GM12875 (cell line): Measurements from ENCODE around the gene HMG20A.

Experiments used
- H3K4me3 ChIP-seq: one replicate; pipeline ENCODE4 v1.5.1; 2011; ENCODE audit warnings: low read depth, low read length, control low read depth
- TF ChIP-seq, protein P1 (sequence below): IDR thresholded peaks from 2 replicates; pipeline ENCODE4 v1.5.1; 2011; ENCODE audit warnings: low read depth, mild to moderate bottlenecking, control low read depth, inconsistent platforms, low read length, moderate library complexity, borderline replicate concordance; ENCODE audit not compliant: insufficient read depth

HMG20A gene

DNA sequence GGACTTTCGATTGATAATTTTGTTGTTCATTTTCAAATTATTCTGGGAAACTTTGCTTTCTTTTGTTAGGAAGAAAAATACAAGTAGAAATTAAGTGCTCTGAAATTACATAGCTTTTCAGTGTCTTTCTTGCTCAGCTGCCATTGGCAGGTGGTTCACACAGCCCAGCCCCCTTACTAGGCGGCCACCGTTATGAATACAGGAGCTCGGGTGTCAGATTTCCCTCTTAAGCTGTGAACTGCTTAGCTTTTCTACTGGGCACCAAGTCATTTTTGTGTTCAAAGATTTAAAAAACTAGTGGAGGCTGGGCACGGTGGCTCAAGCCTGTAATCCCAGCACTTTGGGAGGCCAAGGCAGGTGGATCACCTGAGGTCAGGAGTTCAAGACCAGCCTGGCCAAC is 55.2 kb downstream of the HMG20A start:
- TF ChIP-seq, protein P1, sequence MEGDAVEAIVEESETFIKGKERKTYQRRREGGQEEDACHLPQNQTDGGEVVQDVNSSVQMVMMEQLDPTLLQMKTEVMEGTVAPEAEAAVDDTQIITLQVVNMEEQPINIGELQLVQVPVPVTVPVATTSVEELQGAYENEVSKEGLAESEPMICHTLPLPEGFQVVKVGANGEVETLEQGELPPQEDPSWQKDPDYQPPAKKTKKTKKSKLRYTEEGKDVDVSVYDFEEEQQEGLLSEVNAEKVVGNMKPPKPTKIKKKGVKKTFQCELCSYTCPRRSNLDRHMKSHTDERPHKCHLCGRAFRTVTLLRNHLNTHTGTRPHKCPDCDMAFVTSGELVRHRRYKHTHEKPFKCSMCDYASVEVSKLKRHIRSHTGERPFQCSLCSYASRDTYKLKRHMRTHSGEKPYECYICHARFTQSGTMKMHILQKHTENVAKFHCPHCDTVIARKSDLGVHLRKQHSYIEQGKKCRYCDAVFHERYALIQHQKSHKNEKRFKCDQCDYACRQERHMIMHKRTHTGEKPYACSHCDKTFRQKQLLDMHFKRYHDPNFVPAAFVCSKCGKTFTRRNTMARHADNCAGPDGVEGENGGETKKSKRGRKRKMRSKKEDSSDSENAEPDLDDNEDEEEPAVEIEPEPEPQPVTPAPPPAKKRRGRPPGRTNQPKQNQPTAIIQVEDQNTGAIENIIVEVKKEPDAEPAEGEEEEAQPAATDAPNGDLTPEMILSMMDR, result no peak
- H3K4me3 ChIP-seq, result no peak overlapping the region

DNA sequence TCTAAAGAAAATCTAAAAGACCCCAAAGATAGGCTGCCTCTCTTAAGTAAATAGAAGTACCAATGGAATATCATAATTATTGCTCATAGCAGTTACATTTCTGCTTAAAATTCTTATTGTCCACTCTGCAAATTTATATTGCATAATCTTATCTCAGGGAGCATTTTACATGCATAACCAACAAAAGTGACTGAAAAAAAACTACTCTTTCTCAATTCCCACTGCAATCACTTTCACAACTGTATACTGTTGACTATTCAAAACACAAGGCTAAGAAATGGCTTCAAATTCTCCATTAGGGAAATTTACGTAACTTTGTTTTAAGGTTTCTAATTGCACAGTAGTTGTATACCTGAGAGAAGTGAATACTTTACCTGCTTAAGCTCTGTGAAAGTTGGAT is 56.3 kb downstream of the HMG20A start:
- no peak overlapping the region for H3K4me3 ChIP-seq
- TF ChIP-seq, protein P1, result no peak

DNA sequence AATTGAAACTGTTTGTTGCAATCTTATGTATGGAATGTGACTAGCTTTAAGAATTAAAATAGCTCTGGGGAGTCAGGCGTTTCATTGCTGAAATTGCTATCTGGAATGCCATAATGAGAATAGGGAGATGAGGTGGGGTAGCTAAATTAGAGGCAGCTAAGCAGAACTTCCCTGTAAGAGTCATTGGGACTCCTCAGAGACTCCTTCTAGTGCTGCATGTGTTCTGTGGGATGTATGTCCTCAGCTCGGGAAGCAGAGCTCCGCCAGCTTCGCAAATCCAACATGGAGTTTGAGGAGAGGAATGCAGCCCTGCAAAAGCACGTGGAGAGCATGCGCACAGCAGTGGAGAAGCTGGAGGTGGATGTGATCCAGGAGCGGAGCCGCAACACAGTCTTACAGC is 57.4 kb downstream of the HMG20A start:
- TF ChIP-seq, protein P1, result no peak
- H3K4me3 ChIP-seq, result no peak overlapping the region

DNA sequence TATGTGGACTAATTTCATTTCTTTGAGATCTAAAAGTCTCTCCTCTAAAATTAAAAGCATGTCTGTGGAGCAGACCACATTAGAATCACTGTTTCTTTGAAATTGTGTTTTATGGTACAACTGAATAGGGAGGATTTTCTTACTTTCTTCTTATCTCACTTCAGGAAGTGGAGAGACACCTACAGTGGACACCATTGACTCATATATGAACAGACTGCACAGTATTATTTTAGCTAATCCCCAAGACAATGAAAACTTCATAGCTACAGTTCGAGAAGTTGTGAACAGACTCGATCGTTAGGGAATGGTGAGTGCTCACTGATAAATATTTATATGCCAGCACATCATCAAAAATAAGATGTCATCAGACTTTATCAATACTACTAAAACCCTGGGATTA is 58.3 kb downstream of the HMG20A start:
- no peak overlapping the region for H3K4me3 ChIP-seq
- TF ChIP-seq, protein P1, result no peak

DNA sequence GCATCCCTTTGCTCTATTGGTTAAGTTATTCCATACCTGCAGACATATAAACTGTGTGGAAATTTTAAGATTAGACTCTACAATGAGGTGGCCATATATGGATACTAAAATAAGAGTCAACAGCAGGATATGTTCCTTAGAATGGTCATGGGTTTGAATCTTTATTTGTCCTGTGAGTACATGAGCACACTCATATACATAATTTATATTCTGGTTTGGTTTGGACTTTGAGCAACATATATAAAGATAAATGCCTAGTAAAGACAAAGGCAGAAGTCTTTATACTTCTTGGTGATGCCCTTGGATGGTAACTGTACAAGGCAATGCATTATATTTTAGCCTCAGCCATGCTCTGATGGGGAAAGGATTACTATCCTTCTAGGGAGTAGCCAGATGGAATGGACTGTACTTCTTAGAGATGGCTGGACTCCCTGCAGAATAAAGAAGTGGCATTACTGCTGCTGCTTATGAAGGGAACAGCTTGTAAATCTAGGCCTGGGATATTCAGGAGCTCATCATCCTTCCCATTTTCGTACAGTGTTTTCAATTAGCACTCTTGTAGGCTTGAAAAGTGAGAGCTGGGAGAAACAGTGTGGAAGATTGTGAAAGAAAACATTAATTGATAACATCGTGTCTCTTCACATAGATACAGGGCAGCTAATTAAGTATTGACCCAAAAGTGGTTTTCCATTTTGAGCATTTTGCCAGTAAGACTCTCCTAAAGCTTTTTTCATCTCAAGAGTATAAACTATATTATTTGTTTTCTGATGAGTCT is 60.4 kb downstream of the HMG20A start:
- no peak overlapping the region for H3K4me3 ChIP-seq
- TF ChIP-seq, protein P1, result no peak

DNA sequence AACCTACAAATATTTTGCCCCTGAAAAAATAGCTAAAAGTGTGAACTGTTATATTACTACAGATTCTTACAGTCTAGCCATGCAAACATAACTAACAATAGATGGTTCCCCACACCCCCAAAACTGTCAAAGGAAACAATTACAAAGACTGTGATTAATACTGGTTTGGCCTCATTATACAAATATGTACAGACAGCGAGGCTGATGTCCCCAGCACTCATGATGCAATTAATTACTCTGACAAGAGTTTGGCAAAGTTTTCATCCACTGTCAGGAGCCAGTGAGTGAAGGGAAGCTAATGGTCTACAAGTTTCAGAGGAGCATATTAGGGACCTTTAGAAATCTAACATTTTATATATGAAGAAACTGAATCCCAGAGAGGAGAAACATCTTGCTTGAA is 61.0 kb downstream of the HMG20A start:
- H3K4me3 ChIP-seq, result no peak overlapping the region
- TF ChIP-seq, protein P1, result no peak

DNA sequence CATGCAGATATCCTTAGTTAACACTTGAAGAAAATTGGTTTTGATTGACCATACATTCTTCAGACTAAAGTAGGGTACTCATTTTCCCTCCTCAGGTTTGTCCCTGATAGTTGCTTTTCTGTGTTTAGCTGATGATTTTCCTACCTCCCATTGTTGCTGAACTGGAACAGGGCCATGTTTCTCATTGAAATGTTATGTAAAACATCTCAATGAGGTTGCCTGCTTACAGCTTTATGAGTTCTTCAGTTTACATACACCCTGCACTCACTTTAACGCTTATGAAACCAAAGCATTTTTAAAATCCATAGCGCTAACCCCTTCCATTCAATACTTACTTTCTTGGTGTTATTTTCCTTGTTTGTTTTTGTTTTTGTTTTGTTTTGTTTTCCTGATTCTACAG is 61.9 kb downstream of the HMG20A start:
- TF ChIP-seq, protein P1, result no peak
- H3K4me3 ChIP-seq, result no peak overlapping the region
